ENCODE measurements around the gene MCC.

The MCC gene

DNA sequence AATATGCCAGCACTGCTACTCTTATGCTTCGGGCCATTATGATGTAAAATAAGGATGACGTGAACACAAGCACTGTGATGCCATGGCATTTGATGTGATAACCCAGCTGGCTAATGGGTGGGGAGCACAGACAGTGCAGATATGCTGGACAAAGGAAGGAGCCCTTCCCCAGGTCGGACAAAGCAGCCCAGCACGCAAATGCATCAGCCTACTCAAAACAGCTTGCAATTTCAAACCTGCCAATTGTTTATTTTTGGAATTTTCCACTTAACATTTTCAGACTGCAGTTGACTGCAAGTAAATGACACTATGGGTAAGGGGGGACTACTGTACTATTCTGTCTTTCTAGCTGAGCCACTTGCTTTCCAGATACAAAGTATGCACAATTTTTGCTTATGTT lies 330.4 kb downstream of the MCC start:
- FAIRE-seq (no peak), DNase-seq (ENCODE audit: insufficient read length, low spot score) (no peak)
- TF ChIP-seq POLR2A (IDR thresholded peaks at IDR 0.05; ENCODE audit: low read depth, low read length) (no peak), PAX5 (IDR thresholded peaks at IDR 0.05; ENCODE audit: insufficient read depth, low read length, severe bottlenecking) (no peak), POLR2AphosphoS5 (IDR thresholded peaks at IDR 0.05; ENCODE audit: low read depth, low read length) (no peak), SPI1 (IDR thresholded peaks at IDR 0.05; ENCODE audit: low read depth, low read length) (no peak), TAF1 (IDR thresholded peaks at IDR 0.05; ENCODE audit: low read depth, low read length) (no peak), POU2F2 (IDR thresholded peaks at IDR 0.05; ENCODE audit: low read depth, low read length) (no peak)

DNA sequence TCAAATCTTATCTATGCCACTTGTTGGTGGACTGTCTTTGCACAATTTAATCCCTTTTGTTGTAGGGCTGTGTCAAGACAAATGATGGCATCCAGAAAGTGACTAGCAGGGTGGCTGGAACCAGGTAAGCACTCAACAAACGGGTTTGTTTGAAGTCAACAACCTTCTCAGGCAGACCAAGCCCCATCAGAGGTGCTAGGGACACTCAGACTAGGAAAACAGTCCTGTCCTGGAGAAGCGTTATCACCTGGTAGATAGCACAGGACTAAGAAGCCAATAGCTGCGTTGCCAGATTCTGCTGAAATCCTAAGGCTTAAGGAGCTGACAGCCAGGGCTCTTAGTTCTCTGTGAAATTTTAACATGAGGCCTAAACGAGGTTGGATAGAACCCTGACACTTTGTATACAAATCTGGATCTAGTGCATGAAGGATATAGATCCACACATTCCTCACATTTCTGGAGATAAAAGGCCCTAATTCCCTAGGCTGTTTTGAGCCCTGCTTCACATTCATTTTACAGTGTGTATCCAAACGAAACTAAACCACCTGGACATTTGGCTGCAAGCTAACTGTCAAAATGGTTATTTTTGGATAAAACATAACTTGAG lies 331.9 kb downstream of the MCC start:
- TF ChIP-seq POLR2AphosphoS5 (IDR thresholded peaks at IDR 0.05; ENCODE audit: low read depth, low read length) (no peak), SPI1 (IDR thresholded peaks at IDR 0.05; ENCODE audit: low read depth, low read length) (no peak), TAF1 (IDR thresholded peaks at IDR 0.05; ENCODE audit: low read depth, low read length) (no peak), PAX5 (IDR thresholded peaks at IDR 0.05; ENCODE audit: insufficient read depth, low read length, severe bottlenecking) (no peak), POU2F2 (IDR thresholded peaks at IDR 0.05; ENCODE audit: low read depth, low read length) (no peak), POLR2A (IDR thresholded peaks at IDR 0.05; ENCODE audit: low read depth, low read length) (no peak)
- no peak for FAIRE-seq
- DNase-seq (ENCODE audit: insufficient read length, low spot score): no peak

DNA sequence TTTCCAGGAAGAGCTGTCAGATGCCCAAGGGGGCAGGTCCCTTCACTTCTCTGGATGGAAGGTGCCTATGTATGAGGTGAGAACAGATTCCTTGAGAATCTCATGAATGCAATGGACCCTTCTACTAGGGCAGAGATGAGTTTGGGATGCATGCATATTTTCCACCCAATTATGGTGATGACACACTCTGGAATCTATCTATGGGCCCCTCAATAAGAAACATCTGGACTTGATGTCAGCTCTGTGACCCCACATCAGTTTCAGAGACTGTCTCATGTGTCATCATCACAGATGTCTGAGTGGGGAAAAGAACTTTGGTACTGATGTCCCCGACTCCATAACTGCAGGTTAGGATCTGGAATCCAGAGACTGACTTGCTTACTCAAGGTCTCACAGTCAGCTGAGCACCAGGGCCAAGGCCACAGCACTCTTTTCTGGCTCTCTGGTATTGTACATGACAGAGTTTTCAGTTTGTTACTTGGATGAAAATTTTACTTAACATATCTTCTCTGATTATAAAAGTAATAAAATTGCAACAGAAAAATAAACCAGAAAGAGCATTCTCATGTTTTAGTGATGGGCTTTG lies 334.6 kb downstream of the MCC start:
- DNase-seq (ENCODE audit: insufficient read length, low spot score) (no peak), FAIRE-seq (no peak)
- TF ChIP-seq PAX5 (IDR thresholded peaks at IDR 0.05; ENCODE audit: insufficient read depth, low read length, severe bottlenecking): no peak
- TF ChIP-seq SPI1 (IDR thresholded peaks at IDR 0.05; ENCODE audit: low read depth, low read length): no peak
- TF ChIP-seq TAF1 (IDR thresholded peaks at IDR 0.05; ENCODE audit: low read depth, low read length): no peak
- no peak for TF ChIP-seq POLR2AphosphoS5 (IDR thresholded peaks at IDR 0.05; ENCODE audit: low read depth, low read length)
- TF ChIP-seq POU2F2 (IDR thresholded peaks at IDR 0.05; ENCODE audit: low read depth, low read length): no peak
- no peak for TF ChIP-seq POLR2A (IDR thresholded peaks at IDR 0.05; ENCODE audit: low read depth, low read length)

DNA sequence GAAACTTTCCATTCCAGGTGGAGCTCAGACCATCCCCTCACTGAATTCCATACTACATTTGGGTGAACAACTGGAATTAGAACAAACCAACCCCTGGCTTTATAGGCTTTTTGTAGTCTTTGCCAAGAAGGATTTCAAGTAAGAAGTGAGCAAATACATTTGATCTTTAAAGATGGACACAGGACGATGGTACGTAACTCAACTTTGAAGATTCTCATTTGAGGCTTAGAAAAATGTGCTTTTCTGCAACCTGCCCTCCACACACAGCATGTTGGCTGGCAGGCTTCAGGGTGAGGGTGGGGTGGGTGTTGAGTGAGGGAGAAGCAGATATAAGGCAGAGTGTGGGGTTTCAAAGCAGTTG lies 335.9 kb downstream of the MCC start:
- DNase-seq (ENCODE audit: insufficient read length, low spot score) (no peak), FAIRE-seq (no peak)
- no peak for TF ChIP-seq TAF1 (IDR thresholded peaks at IDR 0.05; ENCODE audit: low read depth, low read length)
- TF ChIP-seq POLR2AphosphoS5 (IDR thresholded peaks at IDR 0.05; ENCODE audit: low read depth, low read length): no peak
- no peak for TF ChIP-seq PAX5 (IDR thresholded peaks at IDR 0.05; ENCODE audit: insufficient read depth, low read length, severe bottlenecking)
- no peak for TF ChIP-seq SPI1 (IDR thresholded peaks at IDR 0.05; ENCODE audit: low read depth, low read length)
- no peak for TF ChIP-seq POLR2A (IDR thresholded peaks at IDR 0.05; ENCODE audit: low read depth, low read length)
- TF ChIP-seq POU2F2 (IDR thresholded peaks at IDR 0.05; ENCODE audit: low read depth, low read length): no peak

DNA sequence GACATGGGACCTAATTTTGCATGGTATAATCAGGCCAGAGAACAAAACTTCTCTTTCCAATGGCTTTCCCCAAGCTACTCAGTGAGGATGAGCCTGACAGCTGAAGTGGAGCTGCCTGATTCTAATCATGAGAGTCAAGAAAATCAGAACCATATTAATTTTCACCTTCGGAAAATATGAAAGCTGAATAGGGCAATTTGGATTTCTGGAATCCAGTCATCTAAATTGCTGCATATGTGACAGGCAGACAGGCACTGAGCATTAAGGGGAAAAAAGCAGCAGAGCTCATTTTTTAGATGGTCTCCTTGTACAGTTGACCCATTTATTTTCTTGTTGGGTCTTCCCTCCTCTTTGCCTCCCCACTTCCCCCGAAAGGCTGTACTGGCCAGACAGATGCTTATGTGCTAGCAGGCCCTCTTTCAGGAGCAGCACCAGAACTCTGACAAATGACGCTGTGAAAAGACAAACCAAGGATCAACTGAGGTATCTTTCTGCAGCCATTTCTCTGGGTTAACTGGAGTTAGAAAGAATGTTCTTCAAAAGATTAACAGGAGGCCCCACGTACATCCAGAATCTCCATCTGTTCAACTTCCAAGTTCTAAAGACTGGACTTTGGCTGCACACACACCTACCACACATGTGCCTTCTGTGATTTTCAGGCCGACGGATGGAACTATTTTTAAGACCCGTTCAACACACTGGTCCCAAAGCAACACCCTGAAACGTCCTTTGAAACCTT lies 336.4 kb downstream of the MCC start:
- no peak for DNase-seq (ENCODE audit: insufficient read length, low spot score)
- no peak for FAIRE-seq
- TF ChIP-seq PAX5 (IDR thresholded peaks at IDR 0.05; ENCODE audit: insufficient read depth, low read length, severe bottlenecking) (no peak), POLR2AphosphoS5 (IDR thresholded peaks at IDR 0.05; ENCODE audit: low read depth, low read length) (no peak), POU2F2 (IDR thresholded peaks at IDR 0.05; ENCODE audit: low read depth, low read length) (no peak), TAF1 (IDR thresholded peaks at IDR 0.05; ENCODE audit: low read depth, low read length) (no peak), POLR2A (IDR thresholded peaks at IDR 0.05; ENCODE audit: low read depth, low read length) (no peak), SPI1 (IDR thresholded peaks at IDR 0.05; ENCODE audit: low read depth, low read length) (no peak)

DNA sequence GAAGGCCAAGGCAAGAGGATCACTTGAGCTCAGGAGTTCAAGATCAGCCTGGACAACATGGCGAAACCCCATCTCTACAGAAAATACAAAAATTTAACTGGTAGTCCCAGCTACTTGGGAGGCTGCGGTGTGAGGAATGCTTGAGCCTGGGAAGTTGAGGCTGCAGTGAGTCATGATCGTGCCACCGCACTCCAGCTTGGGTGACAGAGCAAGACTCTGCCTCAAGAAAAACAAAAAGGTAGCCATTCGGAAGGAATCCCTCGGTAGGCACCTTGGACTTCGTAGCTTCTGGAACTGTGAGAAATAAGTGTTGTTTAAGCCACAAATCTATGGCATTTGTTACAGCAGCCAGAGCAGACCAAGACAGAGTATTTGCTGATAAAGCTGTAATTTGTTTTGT lies 337.4 kb downstream of the MCC start:
- no peak for DNase-seq (ENCODE audit: insufficient read length, low spot score)
- FAIRE-seq: no peak
- TF ChIP-seq SPI1 (IDR thresholded peaks at IDR 0.05; ENCODE audit: low read depth, low read length) (no peak), TAF1 (IDR thresholded peaks at IDR 0.05; ENCODE audit: low read depth, low read length) (no peak), POU2F2 (IDR thresholded peaks at IDR 0.05; ENCODE audit: low read depth, low read length) (no peak), PAX5 (IDR thresholded peaks at IDR 0.05; ENCODE audit: insufficient read depth, low read length, severe bottlenecking) (no peak)

DNA sequence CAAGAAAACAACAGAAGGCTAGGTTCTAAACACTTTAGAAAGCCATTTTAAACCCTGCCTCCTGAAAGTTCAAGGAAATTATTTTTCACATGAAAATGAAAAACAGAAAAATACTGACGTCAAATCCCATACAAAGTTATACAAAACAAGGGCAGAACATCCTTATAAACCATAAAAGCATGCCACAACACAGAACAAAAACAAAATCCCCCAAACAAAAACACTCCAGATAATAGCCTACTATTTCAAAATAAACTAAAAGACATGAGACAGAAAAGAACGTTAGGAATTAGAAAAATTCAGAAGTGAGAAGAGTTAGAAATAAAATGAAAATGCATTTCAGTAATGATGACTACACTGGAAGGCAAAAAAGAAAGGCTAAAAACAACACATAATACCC lies 338.0 kb downstream of the MCC start:
- TF ChIP-seq TAF1 (IDR thresholded peaks at IDR 0.05; ENCODE audit: low read depth, low read length) (no peak), SPI1 (IDR thresholded peaks at IDR 0.05; ENCODE audit: low read depth, low read length) (no peak), PAX5 (IDR thresholded peaks at IDR 0.05; ENCODE audit: insufficient read depth, low read length, severe bottlenecking) (no peak), POLR2AphosphoS5 (IDR thresholded peaks at IDR 0.05; ENCODE audit: low read depth, low read length) (no peak), POLR2A (IDR thresholded peaks at IDR 0.05; ENCODE audit: low read depth, low read length) (no peak), POU2F2 (IDR thresholded peaks at IDR 0.05; ENCODE audit: low read depth, low read length) (no peak)
- FAIRE-seq: no peak
- DNase-seq (ENCODE audit: insufficient read length, low spot score): no peak

DNA sequence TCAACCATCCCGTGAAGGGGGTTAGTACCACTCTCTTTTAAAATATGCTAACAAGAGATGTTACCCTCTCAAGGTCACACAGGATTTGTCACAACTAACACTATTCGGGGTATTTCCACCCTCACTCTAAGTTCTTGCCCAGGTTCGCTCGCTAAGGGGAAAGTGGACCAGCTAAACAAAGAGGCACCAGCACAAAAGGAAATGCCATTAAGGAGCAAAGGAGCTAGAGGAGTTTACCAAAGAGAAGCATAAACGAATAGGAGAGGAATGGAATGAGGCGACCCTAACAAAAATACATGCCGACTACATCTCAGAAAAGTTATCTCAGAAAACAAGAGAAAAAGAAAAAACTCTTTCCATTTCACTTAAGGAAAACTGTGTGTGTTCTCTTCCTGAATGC lies 340.7 kb downstream of the MCC start:
- no peak for DNase-seq (ENCODE audit: insufficient read length, low spot score)
- no peak for FAIRE-seq
- TF ChIP-seq PAX5 (IDR thresholded peaks at IDR 0.05; ENCODE audit: insufficient read depth, low read length, severe bottlenecking) (no peak), POU2F2 (IDR thresholded peaks at IDR 0.05; ENCODE audit: low read depth, low read length) (no peak), SPI1 (IDR thresholded peaks at IDR 0.05; ENCODE audit: low read depth, low read length) (no peak), TAF1 (IDR thresholded peaks at IDR 0.05; ENCODE audit: low read depth, low read length) (no peak), POLR2AphosphoS5 (IDR thresholded peaks at IDR 0.05; ENCODE audit: low read depth, low read length) (no peak), POLR2A (IDR thresholded peaks at IDR 0.05; ENCODE audit: low read depth, low read length) (no peak)

DNA sequence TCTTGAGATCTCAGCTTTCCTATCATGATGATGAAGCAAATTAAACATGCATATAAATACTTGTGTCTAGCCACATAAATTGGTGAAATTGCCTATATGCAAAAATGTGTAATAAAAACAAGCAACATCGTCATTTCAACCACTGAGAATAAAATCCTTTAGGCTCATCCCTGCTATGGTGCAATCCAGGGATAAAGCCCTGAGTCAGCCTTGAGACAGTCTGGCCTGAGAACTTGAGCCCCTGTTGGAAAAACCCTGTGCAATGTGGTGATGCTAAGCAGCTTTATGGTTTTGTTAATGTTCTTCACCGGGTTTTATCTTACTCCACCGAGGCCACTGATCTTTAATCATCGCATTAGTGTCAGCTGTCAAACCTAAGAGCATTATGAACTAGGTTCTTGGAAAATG lies 341.1 kb downstream of the MCC start:
- TF ChIP-seq POU2F2 (IDR thresholded peaks at IDR 0.05; ENCODE audit: low read depth, low read length) (no peak), SPI1 (IDR thresholded peaks at IDR 0.05; ENCODE audit: low read depth, low read length) (no peak), PAX5 (IDR thresholded peaks at IDR 0.05; ENCODE audit: insufficient read depth, low read length, severe bottlenecking) (no peak), TAF1 (IDR thresholded peaks at IDR 0.05; ENCODE audit: low read depth, low read length) (no peak), POLR2AphosphoS5 (IDR thresholded peaks at IDR 0.05; ENCODE audit: low read depth, low read length) (no peak), POLR2A (IDR thresholded peaks at IDR 0.05; ENCODE audit: low read depth, low read length) (no peak)
- FAIRE-seq (no peak), DNase-seq (ENCODE audit: insufficient read length, low spot score) (no peak)

All from GM12891 (cell line).